Trophoblast cell (in vitro differentiated cells and primary cell): ENCODE data around the gene FNDC3A.
A peak's percentile ranks its signal among the peaks of the same experiment; 100 is the strongest.
"Not testable (repeated sequence)": the region's sequence is repeated elsewhere in the genome, so short reads cannot be mapped to it uniquely, and the experiment has no call there.

Experiments
- DNase-seq, 2 donors: peaks; one replicate each; pipeline ENCODE4 v3.0.0-alpha.2; 2016
- H2AFZ ChIP-seq: 2 replicates; pipeline ENCODE4 v1.6.1; 2013; ENCODE audit warnings: low read length, moderate library complexity, mild to moderate bottlenecking; ENCODE audit not compliant: insufficient read depth, poor library complexity
- H2AK5ac ChIP-seq: 2 replicates; pipeline ENCODE4 v1.6.1; 2013; ENCODE audit warnings: mild to moderate bottlenecking, low read length
- H2BK120ac ChIP-seq: 2 replicates; pipeline ENCODE4 v1.6.1; 2013; ENCODE audit warnings: low read length, mild to moderate bottlenecking, moderate library complexity; ENCODE audit not compliant: insufficient read depth, poor library complexity
- H2BK12ac ChIP-seq: 2 replicates; pipeline ENCODE4 v1.6.1; 2013; ENCODE audit warnings: mild to moderate bottlenecking, low read length, moderate library complexity
- H2BK5ac ChIP-seq: 2 replicates; pipeline ENCODE4 v1.6.1; 2013; ENCODE audit warnings: low read length, low read depth, moderate library complexity, mild to moderate bottlenecking; ENCODE audit not compliant: poor library complexity
- H3K14ac ChIP-seq: 2 replicates; pipeline ENCODE4 v1.6.1; 2013; ENCODE audit warnings: mild to moderate bottlenecking, low read length
- H3K18ac ChIP-seq: 2 replicates; pipeline ENCODE4 v1.6.1; 2013; ENCODE audit warnings: mild to moderate bottlenecking, low read length
- H3K23ac ChIP-seq: 2 replicates; pipeline ENCODE4 v1.6.1; 2013; ENCODE audit warnings: low read length
- H3K27ac ChIP-seq: 2 replicates; pipeline ENCODE4 v1.5.1; 2013; ENCODE audit warnings: low read depth, mild to moderate bottlenecking, inconsistent platforms, low read length, moderate library complexity
- H3K27me3 ChIP-seq: 2 replicates; pipeline ENCODE4 v1.6.1; 2013; ENCODE audit warnings: inconsistent platforms, mild to moderate bottlenecking, low read length, moderate library complexity; ENCODE audit not compliant: insufficient read depth
- H3K36me3 ChIP-seq, 2 experiments: 1 replicate in 1 of 2; 2 replicates in 1 of 2; pipeline ENCODE4 v1.6.1; 2013; ENCODE audit warnings: low read length in 2 of 2, mild to moderate bottlenecking in 2 of 2, moderate library complexity in 1 of 2; ENCODE audit not compliant: insufficient read depth in 2 of 2, control insufficient read depth in 1 of 2
- H3K4ac ChIP-seq: 2 replicates; pipeline ENCODE4 v1.6.1; 2013; ENCODE audit warnings: low read depth, mild to moderate bottlenecking, low read length, moderate library complexity
- H3K4me1 ChIP-seq, 2 experiments: 1 replicate in 1 of 2; 2 replicates in 1 of 2; pipeline ENCODE4 v1.6.1; 2013; ENCODE audit warnings: low read length in 2 of 2, mild to moderate bottlenecking in 2 of 2, moderate library complexity in 1 of 2; ENCODE audit not compliant: insufficient read depth in 2 of 2, control insufficient read depth in 1 of 2
- H3K4me2 ChIP-seq: 2 replicates; pipeline ENCODE4 v1.6.1; 2013; ENCODE audit warnings: inconsistent platforms, mild to moderate bottlenecking, low read length, moderate library complexity
- H3K4me3 ChIP-seq: 2 replicates; pipeline ENCODE4 v1.5.1; 2013; ENCODE audit warnings: mild to moderate bottlenecking, low read depth, low read length, inconsistent platforms
- H3K79me1 ChIP-seq: one replicate; pipeline ENCODE4 v1.6.1; 2013; ENCODE audit warnings: low read length
- H3K79me2 ChIP-seq: 2 replicates; pipeline ENCODE4 v1.6.1; 2013; ENCODE audit warnings: low read length, mild to moderate bottlenecking; ENCODE audit not compliant: control insufficient read depth, insufficient read depth, poor library complexity
- H3K9ac ChIP-seq: 2 replicates; pipeline ENCODE4 v1.6.1; 2013; ENCODE audit warnings: mild to moderate bottlenecking, low read length
- H3K9me3 ChIP-seq: 2 replicates; pipeline ENCODE4 v1.6.1; 2013; ENCODE audit warnings: low read depth, mild to moderate bottlenecking, control low read depth, inconsistent platforms, low read length; ENCODE audit not compliant: insufficient read depth
- H4K12ac ChIP-seq: 2 replicates; pipeline ENCODE4 v1.6.1; 2013; ENCODE audit warnings: low read depth, mild to moderate bottlenecking, low read length, moderate library complexity
- H4K8ac ChIP-seq: 2 replicates; pipeline ENCODE4 v1.6.1; 2013; ENCODE audit warnings: low read depth, mild to moderate bottlenecking, low read length, moderate library complexity
- H4K91ac ChIP-seq: one replicate; pipeline ENCODE4 v1.6.1; 2013; ENCODE audit warnings: low read depth, mild to moderate bottlenecking, low read length, moderate library complexity
- WGBS: extraction: QIAGEN DNeasy Blood & Tissue Kit; methylation state at CpG from one replicate; pipeline ENCODE4 v1.1.7; 2013; ENCODE audit warnings: missing lambda C conversion rate; ENCODE audit not compliant: insufficient read length, insufficient coverage; ENCODE audit errors: extremely low coverage; 5-methylcytosine and 5-hydroxymethylcytosine counted together

FNDC3A gene

DNA sequence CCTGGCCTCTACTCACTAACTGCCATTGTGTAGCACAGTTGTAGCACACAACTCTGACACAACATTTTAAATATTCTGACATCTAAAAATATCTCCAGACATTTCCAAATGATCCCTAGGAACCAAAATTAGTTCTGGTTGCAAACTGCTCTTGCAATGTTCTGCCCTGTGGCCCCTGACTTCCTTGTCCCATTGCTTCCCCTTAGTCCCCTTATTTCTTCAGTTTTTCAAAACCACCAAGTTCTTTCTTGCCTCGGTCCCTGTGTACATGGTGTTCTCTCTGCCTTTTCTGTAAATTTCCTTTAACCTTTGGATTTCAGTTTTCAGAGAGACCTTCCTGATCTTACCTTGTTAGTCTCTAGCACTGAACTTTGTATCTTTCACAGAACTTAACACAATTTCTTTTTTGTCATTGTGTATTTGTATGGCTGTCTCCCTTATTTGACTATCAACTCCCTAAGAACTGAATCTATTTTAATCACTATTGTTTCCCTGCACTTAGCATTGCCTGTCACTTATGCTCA, 156.8 kb downstream of the FNDC3A start:
- no peak overlapping the region for H2AFZ ChIP-seq
- no peak overlapping the region for H3K18ac ChIP-seq
- H3K4me3 ChIP-seq: no peak overlapping the region
- no peaks in the 10 kb centered on the region for H3K79me1 ChIP-seq
- no peaks in the 10 kb centered on the region for H3K4me1 ChIP-seq
- H3K27me3 ChIP-seq: no peaks in the 10 kb centered on the region
- no peak overlapping the region for H2BK120ac ChIP-seq
- no peak overlapping the region for H3K9ac ChIP-seq
- no peak overlapping the region for H3K4me2 ChIP-seq
- H3K27ac ChIP-seq: no peak overlapping the region
- no peak overlapping the region for H4K12ac ChIP-seq
- no peak overlapping the region for H3K4ac ChIP-seq
- no peak overlapping the region for H2BK5ac ChIP-seq
- no peak overlapping the region for H4K8ac ChIP-seq
- no CpG with 5 or more reads among the region's 1 CpG for WGBS
- no peaks in the 10 kb centered on the region for H3K9me3 ChIP-seq
- H2AK5ac ChIP-seq: no peak overlapping the region
- DNase-seq: no peak
- H3K23ac ChIP-seq: no peak overlapping the region
- no peak overlapping the region for H2BK12ac ChIP-seq
- no peaks in the 10 kb centered on the region for H3K79me2 ChIP-seq
- no peak overlapping the region for H4K91ac ChIP-seq
- H3K36me3 ChIP-seq: peaks cover 8 to 17% of the 10 kb centered on the region in 2 experiments
- no peak overlapping the region for H3K14ac ChIP-seq

DNA sequence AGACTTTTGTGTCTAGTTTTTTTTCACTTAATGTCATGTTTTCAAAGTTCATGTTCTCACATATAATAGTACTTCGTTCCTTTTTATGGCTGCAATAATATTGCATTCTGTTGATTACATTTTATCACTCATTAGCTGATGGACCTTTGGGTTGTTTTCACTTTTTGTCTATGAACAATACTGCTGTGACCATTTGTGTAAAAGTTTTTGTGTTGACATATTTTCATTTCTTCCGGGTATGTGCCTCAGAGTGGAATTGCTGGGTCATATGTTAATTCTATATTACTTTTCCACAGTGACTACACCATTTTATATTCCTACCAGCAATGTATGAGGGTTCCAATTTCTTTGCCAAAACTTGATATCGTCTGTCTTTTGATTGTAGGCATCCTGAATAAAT, 158.6 kb downstream of the FNDC3A start:
- no peak overlapping the region for H2AK5ac ChIP-seq
- H2BK120ac ChIP-seq: no peak overlapping the region
- H3K79me1 ChIP-seq: no peaks in the 10 kb centered on the region
- no peak overlapping the region for H3K4me3 ChIP-seq
- DNase-seq: no peak
- no peak overlapping the region for H3K4ac ChIP-seq
- H3K23ac ChIP-seq: no peak overlapping the region
- H4K91ac ChIP-seq: no peak overlapping the region
- H4K12ac ChIP-seq: no peak overlapping the region
- no peak overlapping the region for H4K8ac ChIP-seq
- H3K27ac ChIP-seq: no peak overlapping the region
- H3K4me1 ChIP-seq: no peaks in the 10 kb centered on the region
- no peaks in the 10 kb centered on the region for H3K9me3 ChIP-seq
- no peak overlapping the region for H3K14ac ChIP-seq
- no CpG with 5 or more reads among the region's 3 CpGs for WGBS
- no peak overlapping the region for H2AFZ ChIP-seq
- no peak overlapping the region for H3K4me2 ChIP-seq
- no peak overlapping the region for H2BK12ac ChIP-seq
- H3K9ac ChIP-seq: no peak overlapping the region
- peaks cover 8 to 17% of the 10 kb centered on the region in 2 experiments for H3K36me3 ChIP-seq
- H2BK5ac ChIP-seq: no peak overlapping the region
- no peaks in the 10 kb centered on the region for H3K27me3 ChIP-seq
- no peak overlapping the region for H3K18ac ChIP-seq
- no peaks in the 10 kb centered on the region for H3K79me2 ChIP-seq

DNA sequence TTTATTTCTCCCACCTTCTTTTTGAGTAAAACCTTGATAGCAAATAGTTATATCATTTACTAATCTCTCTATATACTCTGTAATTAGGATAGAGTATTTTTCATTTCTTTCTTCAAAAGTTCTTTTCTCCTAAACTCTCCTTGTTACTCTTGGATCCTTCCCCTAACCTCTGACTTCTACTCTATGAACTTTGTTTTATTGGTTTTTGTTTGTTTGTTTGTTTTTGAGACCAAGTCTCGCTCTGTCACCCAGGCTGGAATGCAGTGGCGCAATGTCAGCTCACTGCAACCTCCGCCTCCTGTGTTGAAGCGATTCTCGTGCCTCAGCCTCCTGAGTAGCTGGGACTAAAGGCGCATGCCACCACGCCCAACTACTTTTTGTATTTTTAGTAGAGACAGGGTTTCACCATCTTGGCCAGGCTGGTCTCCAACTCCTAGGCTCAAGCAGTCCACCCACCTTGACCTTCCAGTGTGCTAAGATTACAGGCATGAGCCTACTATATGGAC, 161.5 kb downstream of the FNDC3A start:
- H3K9me3 ChIP-seq: not testable (repeated sequence)

GRCh38 chr13:49140910-49141611, 165.3 kb downstream of the FNDC3A start:
- Histone ChIP-seq H3K9ac (no peak overlapping the region), H3K4me1 (no peaks in the 10 kb centered on the region), H3K18ac (no peak overlapping the region), H4K12ac (no peak overlapping the region), H3K36me3 (peaks cover 4 to 11% of the 10 kb centered on the region in 2 experiments), H3K4me2 (no peak overlapping the region), H4K91ac (no peak overlapping the region), H3K4me3 (no peak overlapping the region), H3K79me1 (no peaks in the 10 kb centered on the region), H2AFZ (no peak overlapping the region), H2BK120ac (no peak overlapping the region), H3K27me3 (no peaks in the 10 kb centered on the region), H3K27ac (no peak overlapping the region), H3K4ac (no peak overlapping the region), H2BK5ac (no peak overlapping the region), H4K8ac (no peak overlapping the region), H3K23ac (no peak overlapping the region), H3K79me2 (no peaks in the 10 kb centered on the region), H3K14ac (no peak overlapping the region), H2BK12ac (no peak overlapping the region), H2AK5ac (no peak overlapping the region), H3K9me3 (no peaks in the 10 kb centered on the region)
- no peak for DNase-seq

More for the DNA sequence above, 161.5 kb downstream of the FNDC3A start:
- not testable (repeated sequence) for H3K18ac ChIP-seq, H2BK5ac ChIP-seq, H3K79me2 ChIP-seq, H3K4me2 ChIP-seq, H3K4ac ChIP-seq, H2AFZ ChIP-seq, H4K91ac ChIP-seq, H3K23ac ChIP-seq, H2BK12ac ChIP-seq, H3K27me3 ChIP-seq, H3K27ac ChIP-seq, H3K79me1 ChIP-seq, H2BK120ac ChIP-seq, H2AK5ac ChIP-seq, H3K14ac ChIP-seq, H4K12ac ChIP-seq, H3K4me3 ChIP-seq, H3K4me1 ChIP-seq, H3K9ac ChIP-seq, H4K8ac ChIP-seq
- no CpG with 5 or more reads among the region's 7 CpGs for WGBS
- H3K36me3 ChIP-seq: peaks cover 4 to 11% of the 10 kb centered on the region in 2 experiments
- peak; percentile 4 to 59 for DNase-seq
